HG03520 (cell line): ENCODE data around the gene LIPC.

Experiments
- ATAC-seq: cut with Tn5 transposase; IDR thresholded peaks from one replicate; pipeline ENCODE4 v1.9.1; 2021; ENCODE audit warnings: mild to moderate bottlenecking, moderate library complexity; ENCODE audit not compliant: unreplicated experiment

The LIPC gene

DNA sequence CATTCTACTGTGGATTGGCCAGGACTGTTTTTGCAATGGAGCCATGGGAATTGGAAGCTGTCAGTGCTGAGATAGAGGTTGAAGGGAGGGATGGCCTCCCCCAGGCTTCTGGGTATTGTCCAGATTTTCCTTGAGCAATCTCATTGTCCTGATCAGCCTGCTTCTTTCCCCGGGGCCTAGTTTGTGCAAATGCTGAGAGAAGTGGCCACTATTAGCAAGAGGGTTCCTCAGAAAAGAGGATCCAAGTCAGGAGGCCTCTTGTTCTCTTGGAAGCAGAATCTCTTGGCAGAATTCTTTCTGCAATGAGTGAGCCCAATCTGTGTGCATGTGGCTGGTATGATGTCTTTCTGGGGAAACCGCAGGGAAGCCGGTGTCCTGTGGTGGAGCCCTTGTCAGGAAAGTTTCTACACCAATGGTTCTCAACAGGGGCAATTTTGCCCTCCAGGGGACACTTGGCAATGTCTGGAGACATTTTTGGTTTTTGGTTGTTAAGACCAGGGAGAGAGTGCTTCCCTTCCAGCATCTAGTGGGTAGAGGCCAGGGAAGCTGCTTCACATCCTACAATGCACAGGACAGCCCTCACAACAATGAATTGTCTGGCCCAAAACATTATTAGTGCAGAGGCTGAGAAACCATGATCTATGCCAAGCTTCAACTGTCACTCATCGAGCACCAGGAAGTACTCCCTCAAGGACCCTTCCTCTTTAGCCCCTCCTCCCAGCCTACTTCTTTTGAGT, 2.0 kb downstream of the LIPC start:
- ATAC-seq, result no peak

DNA sequence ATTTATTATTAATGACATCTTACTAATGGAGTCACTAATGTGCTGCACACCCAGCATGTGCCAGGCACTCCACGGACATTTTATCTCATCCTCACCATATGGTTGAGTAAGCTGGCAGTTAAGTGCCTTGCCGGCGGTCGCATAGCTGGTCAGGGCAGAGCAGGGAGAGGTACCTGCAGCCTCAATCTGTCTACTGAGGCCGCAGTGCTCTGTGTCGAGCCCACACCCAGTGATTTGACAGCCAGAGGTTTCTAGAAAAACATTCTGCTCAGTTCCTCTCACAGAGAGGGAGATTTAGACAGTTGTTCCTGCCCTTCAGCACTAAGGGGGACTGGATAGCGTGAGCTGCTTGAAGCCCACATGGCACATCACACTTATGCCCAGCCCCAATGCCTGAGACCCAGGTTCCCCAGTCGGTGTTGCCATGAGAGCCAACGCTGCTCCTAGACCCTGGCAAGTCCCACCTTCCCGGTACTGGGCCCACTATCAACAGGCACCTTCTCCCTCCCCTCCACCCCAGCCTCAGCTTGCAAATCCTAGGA, 2.6 kb downstream of the LIPC start:
- no peak for ATAC-seq

DNA sequence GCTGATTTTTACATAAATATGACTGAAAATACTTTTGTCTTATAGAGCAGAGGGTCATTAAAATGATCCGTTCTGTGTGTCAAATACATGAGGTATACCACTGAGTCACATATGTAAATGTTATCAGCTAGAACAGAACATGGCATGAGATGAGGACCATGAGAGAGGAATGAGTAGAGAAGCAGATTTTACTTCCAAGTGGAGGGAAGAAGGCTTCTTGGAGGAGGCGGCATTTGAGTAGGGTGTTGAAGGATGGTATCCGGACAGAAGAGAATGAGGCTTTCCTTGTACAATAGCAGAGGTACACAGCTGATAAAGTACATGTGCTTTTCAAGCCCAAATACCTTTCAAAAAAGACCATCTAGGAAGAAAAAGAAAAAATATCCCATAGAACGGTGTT, 4.8 kb downstream of the LIPC start:
- no peak for ATAC-seq

DNA sequence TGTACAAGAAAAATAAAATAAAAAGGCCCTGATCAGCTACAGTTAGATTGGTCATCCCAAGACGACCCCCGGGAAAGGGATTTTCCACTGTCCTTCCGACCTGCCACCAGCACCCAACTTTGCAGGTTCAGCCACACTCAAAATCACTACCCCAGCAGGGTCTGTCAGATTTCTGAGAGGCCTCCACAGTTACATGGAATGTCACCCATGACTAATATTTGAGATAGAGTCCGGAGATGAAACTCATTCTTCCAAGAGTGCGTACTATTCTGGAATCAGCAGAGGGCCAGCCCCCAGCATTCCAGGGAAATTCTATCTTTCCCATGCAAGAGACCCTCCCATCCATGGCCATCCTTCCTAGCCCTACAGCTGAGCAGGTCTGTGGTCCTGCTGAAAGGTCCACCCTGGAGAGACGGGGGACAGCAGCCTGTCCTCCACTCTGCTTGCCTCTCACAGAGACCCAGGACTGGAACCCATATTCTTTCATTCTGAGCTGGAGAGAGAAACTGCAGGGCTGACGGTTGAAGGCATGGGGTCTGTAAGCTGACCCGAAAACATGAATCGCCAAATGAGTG, 5.8 kb downstream of the LIPC start:
- no peak for ATAC-seq

DNA sequence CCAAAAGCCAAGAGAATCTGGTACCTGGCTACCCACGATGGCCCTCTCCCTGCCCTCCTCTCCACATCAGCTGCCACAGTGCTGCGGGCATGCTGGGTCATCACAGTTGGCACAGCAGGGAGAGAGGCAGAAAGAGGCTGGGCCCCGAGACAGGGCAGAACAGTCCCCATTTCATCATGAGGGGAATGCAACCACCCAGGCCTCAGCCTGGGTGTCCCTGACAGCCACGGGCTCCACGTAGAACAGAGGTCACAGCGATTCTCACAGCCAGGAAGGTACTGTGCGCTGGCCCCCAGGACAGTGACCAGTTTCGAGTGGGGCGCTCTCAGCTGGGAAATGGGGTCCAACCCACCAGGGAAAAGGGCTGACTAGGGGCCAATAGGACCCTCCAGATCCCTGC, 6.3 kb downstream of the LIPC start:
- ATAC-seq, result no peak

DNA sequence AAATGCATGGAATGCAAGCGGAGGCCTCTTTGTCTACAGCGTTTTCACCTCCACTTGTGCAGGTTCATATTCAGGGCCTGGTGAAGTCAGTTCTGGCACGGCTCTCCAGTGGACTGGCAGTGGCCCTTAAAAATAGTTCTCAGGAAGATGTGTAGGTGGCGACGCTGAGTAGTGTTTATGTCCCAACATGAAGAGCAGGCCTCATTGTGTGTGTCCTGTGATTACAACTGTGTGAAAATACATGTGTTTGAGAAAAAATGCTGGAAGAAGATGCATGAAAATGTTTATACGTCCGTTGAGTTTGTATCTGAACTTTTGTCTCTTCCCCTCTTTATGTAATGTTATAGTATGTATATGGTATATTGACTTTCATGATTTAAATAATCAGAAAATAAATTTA, 7.2 kb downstream of the LIPC start:
- ATAC-seq, result no peak

DNA sequence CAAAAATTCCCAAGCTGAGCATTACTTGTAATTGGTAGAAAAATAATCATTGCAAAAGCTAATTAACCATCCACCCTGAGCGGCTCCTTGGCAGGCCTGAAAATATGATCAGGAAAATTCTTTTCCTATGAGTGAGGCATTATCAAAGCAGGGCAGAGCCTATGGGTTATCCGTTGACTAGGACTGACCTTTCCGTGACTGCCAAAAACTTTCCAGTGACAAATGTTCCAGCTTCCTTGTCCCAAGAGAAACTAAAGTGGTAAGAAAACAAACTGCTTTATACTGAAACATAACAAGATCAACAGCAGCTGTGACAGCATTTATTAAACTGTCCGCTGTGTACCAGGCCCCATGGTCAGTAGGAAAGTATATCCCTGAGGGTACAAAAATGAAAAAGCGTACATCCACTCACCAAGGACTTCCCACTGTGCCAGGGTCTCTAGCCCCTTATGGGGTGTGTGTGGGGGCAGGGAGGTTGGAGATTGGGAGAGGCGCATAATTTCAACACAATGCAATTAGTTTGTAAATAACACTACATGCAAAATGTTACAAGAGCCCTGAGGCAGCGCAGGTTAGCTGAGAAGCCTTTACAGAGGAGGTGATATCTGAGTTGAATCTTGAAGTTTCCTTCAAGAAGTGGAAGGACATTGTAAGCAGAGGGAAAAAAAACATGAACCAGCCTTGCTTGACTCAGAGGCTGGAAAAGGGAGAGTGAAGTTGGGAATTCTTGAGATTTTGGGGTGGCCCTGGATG, 8.5 kb downstream of the LIPC start:
- ATAC-seq, result no peak

DNA sequence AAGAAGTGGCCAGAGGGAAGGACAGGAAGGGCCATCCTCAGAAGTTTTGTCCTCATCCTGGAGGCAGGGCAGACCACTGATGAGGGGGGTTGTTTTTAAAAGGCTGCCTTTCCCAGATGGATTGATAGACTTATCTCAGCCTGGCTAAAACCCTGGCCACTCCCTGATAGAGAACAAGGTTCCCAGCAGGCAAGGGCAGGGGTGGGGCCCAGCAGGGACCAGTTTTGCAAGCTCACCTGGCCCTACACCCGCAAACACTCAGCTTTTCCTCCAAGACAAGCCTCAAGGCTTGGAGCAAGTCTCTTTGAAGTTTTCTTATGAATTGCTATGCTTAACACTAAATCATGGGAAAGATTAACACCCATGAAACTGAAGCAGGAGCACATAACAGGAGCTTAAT, 9.1 kb downstream of the LIPC start:
- no peak for ATAC-seq

DNA sequence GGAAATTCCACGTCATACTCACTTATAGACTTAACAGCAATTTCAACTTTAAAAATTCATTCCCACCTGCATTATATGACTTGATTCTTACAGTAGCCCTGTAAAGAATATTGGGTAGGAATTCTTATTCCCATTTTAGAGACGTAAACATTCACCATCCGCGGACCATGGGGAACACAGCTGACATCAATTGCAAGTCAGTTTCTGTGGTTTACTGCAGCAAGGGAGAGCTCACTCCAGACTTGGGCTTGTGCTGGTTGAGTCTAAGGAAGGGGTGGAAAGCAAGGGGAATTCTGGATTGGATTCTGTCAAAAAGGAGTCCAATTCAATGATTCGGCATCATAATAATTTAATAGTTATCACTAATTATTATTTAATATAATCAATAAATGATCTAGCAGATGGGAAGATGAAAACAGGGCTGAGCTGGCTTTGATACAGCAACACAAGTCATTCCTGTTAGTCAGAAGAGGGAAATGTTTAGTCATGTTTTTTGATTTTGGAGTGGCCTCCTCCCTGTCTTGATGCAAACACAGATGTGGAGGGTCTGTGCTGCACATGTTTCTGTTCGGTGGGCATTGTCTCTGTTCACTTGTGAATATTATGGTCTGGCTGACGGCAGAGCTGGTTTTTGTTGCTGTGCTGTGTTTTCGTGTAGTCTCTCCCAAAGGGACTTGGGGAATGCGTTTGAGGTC, 9.7 kb downstream of the LIPC start:
- no peak for ATAC-seq

DNA sequence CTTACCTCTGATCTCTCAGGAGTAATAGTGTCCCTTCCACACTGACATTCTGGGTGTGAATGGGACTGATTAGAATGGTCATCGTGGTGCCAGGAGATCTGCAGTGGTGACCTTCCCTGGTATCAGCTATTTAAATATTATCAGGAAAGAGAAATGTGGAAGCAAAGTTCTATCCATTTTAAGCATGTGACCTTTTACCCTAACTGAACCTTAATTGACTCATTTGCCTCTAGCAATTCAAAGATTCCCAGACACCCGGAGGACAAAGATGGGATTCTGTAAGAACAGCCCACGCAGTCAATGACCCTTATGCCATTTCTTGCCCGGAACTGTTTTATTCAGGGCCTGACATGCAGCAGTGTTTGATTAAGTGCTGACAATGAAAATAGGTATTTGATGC, 10.3 kb downstream of the LIPC start:
- no peak for ATAC-seq

DNA sequence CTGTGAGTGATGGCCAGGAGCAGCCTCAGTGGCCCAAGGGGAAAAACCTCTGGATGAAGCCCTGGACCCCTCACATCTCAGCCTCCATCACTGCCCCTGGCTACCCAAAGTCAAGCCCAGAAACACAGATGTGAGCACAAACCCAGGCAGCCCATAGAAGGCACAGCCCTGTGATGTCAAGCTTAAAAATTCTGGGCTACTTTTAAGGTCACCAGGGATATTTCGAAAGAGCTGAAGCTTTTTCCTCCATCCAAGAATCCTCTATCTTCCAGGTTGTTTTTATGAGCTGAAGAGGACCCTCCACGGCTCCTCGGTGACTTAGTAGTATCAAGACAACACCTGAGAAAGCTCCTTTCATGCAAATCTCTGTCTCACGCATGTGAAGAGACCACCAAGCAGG, 11.5 kb downstream of the LIPC start:
- ATAC-seq, result no peak

DNA sequence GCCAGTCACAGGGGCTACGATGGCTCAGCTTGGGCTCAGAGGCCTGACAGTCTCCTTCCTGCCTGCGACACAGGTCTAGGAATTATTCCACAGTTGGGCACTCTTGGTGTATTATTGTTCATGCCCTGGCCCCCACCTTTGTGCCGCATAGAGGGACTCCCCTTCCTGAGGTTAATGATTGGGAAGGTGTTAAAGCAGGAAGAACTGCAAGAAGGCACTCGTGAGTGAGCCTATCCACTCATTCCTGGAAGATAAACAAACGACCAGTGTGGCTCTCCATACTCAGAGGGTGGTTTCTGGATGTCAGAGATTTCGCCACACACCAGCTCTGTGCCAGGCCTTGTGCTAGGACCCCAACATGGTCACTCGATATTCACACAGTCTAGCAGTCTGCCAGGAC, 12.3 kb downstream of the LIPC start:
- no peak for ATAC-seq

DNA sequence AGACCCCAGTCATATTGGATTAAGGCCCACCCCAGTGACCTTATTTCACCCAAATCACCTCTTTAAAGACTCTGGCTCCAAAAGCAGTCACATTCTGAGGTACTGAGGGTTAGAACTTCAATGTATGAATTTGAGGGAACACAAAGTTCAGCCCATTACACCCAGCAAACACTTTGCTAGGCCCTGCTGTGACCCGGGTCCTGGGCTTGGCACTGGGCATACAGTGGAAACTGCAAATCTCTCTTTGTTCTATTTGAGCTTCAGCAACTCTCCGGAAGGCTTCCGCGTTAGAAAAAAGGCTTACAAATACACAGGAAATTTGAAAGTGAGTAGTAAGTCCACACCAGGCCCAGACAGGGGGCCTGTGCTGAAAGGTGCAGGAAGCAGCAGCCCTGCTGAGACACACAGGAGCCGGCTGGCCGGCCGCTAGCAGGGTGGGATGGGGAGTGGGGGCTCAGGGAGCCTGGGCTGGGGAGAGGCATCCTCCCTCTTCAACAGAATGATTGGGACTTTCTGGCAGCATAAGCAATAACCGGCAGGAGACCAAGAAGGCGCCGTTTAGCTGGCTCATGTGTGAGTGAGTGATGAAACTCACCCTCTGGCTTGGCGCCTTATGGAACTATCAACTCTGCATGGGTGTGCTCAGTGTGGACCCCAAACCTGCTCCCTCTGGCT, 13.0 kb downstream of the LIPC start:
- no peak for ATAC-seq

DNA sequence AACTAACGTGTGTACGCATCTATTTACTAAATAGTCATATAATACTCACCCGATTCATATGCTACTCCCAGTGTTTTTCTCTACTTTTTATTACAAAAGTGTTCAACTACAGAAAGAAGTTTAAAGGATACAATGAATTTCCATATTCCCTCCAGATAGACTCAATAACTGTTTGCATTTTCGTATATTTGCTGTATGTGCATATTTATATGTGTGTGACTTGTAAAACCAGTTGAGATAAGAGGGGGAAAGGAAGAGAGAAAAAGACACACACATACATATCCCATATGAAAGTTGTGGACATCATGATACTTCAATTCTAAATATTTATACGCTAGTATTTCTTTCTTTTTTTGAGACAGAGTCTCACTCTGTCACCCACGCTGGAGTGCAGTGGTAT, 14.1 kb downstream of the LIPC start:
- no peak for ATAC-seq

DNA sequence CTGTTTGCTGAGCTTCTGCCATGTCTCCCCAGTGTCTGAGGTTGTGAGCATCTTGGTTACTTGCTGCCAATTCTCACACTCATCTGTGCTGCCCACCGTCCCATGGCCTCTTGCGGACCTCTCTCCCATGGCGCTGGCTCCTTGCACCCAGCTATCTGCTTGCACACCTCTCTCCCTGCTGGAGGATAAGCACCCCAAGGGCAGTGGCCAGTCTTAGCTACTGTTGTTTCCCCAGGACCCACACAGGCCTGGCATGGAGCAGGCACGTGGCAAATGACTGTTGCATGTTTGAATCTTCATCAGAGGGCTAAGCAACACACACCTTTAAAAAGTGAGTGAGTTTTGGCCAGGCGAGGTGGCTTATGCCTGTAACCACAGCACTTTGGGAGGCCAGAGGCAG, 14.7 kb downstream of the LIPC start:
- ATAC-seq, result no peak

DNA sequence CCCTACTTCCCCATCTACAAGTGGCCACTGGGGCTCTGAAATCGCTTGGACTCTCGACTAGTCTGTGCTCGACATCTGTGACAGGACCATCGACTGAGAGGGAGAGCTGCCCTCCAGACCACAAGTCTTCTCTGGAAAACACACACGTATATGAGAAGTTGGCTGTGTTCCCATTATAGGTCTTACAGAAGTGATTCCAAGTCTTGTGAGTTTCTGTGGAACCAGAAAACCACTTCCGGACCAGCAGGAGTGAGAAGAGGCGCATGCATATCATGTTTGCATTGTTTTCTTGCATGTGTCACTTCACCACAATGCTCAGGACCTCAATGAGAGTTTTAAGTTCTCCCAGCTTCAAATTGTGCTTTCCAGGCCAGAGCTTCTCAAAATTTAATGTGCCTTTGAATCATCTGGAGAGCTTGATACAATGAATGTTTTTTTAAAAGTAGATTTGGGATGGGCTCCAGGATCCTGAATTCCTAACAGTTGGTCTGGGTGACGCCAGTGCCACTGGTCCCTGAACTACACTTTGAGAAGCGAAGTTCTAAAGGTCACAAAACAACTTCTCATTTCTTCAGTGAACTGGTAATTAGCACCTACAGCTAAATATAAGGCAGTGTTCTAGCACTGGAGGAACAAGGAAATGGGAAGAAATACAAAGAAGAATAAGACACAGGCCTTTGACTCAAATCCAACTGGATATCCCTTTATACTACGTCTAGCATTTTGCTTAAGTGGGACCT, 15.7 kb downstream of the LIPC start:
- no peak for ATAC-seq

DNA sequence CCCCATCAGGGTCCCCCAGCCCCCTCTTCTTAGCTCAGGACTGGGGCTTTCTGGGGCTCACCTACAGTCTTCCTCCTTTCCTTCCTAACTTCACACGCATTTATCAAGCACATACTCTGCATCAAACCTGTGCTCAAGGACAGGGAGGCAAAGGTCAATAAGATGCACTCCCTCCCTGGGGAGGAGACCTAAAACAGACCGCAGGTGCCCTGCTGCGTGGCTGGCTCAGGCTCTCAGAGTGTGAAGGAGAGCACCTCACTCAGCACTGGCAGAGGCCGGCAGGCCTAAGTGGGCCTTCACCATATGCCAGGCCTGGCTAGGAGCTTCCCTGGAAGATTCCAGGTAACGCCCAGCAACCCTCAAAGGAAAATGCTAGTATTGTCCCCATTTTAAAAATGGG, 16.5 kb downstream of the LIPC start:
- ATAC-seq, result no peak

DNA sequence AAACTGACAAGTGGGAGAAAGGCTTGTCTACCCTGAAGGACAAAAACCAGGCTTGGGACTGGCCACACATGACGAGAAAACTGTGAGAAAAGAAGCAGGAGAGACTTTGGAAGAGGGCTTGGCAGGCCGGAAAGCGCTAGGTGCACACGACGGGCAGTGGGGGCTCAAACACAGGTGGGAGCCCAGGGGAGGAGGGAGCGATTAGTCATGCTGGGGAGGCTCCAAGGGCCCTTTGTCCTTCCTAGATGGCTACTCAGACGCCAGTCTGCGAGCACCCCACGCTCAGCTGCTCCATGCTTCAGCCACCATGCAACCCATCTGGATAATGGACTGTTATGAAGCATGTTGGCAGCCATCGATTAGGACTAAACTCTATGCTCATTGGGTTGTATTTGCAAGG, 17.1 kb downstream of the LIPC start:
- ATAC-seq, result no peak

DNA sequence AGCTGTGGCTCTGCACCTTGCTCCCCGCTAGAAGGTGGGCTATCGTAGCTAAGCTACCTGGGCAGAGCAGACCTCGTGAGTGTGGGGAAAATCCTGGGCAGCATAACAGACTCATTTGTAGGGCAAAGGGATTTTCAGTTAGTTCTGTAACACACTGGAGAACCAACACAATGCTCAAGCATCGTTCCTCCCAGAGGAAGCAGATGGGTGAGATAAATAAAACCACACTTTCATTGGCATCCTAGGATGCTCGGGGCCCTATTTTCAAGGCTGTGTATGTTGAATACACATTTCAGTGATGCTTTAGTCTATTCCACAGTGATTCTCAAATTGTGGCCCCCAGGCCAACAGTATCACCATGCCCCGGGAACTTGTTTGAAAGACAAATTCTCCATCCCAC, 20.0 kb downstream of the LIPC start:
- ATAC-seq, result no peak

DNA sequence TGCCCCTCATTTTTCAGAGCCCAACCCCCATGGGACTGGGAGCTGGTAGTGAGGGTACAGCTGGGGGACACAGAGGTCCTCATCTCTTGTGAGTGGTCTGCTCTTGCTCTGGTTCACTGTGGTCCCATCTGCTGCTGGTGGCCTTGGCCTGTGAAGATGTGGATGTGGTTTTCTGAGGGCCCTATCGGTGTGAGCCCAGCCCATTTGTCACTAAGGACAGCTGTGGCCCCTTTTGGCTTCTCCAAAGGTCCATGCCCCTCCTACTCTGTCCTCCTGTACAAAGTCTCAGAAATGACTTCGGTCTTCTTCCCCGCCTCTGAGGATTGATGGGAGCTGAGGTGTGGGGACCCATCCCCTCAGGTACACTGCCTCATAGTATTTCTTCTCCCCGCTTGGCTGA, 21.0 kb downstream of the LIPC start:
- ATAC-seq, result no peak
